Neural progenitor cell (in vitro differentiated cells): ENCODE measurements around the gene BTRC.

Experiments
- CTCF ChIP-seq: fragments of 200-600 bp; sonication (generic); IDR thresholded peaks from 2 replicates; pipeline ENCODE4 v1.5.1; 2017; ENCODE audit warnings: antibody characterized with exemption, mild to moderate bottlenecking
- EZH2 ChIP-seq: fragments of 200-600 bp; sonication (generic); IDR thresholded peaks from 2 replicates; pipeline ENCODE4 v1.6.1; 2017; ENCODE audit warnings: antibody characterized with exemption, mild to moderate bottlenecking, moderate library complexity
- EZH2phosphoT487 ChIP-seq: fragments of 200-600 bp; sonication (generic); IDR thresholded peaks from 2 replicates; pipeline ENCODE4 v1.6.1; 2017; ENCODE audit warnings: antibody characterized with exemption

DNA sequence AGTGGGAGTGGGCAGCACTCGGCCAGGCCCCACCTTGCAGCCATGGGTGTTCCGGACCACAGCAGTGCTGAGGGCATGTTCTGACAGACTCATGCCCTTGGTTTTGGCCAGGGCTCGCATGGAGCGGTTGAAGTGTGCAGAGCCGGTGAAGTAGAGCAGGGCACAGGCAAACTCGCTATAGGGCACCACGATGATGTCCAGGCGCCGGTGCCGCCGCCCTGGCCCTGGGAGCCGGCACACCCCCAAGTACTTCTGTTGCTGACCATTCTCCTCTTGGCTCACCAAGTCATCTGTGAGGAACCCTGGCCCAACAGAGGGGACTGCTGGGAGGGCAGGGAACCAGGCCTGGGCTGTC is 225.5 kb downstream of the BTRC start:
- TF ChIP-seq CTCF, result no peak
- no peak for TF ChIP-seq EZH2
- TF ChIP-seq EZH2phosphoT487, result no peak
